Muscle of back (tissue), 13 donors: Measurements from ENCODE around the gene CYP2J2. TPM values are rescaled to one million over a fixed set of nuclear protein-coding genes. Genes with fewer than 3 reads are reported as not detected.
"Not testable (repeated sequence)": the region's sequence is repeated elsewhere in the genome, so short reads cannot be mapped to it uniquely, and the experiment has no call there.

Source experiments
- DNase-seq, 3 donors: peaks; one replicate each; pipeline versions ENCODE4 v3.0.0 to v3.0.0-alpha.2; 2013
- long read RNA-seq, 9 donors: transcript quantifications; one replicate each; lab custom pipeline, GENCODE V29; 2026
- polyA plus RNA-seq, 10 donors: library from polyadenylated mRNA; unstranded; fragments of 120-200 nt; gene quantifications; one replicate each; pipeline ENCODE4 v1.2.1, GENCODE V29; 2013; ENCODE audit not compliant: insufficient read length in 10 of 10

CYP2J2 gene
- polyA plus RNA-seq: 10 to 100 TPM; 30.5 to 95.2 (median 72.9) TPM
- long read RNA-seq, donor 1, transcript CYP2J2-201 (9 exons, 1,896 nt): major isoform, 13 of 20 reads
- long read RNA-seq, donor 1, partial matches to known transcripts: 5 of 20 reads
- long read RNA-seq, donor 1, other reads (novel, unspliced or antisense): 0 of 20 reads
- long read RNA-seq, donor 2, transcript CYP2J2-201 (9 exons, 1,896 nt): major isoform, 11 of 17 reads
- long read RNA-seq, donor 2, partial matches to known transcripts: 5 of 17 reads
- long read RNA-seq, donor 2, other reads (novel, unspliced or antisense): 0 of 17 reads
- long read RNA-seq, donor 3: 0 reads
- long read RNA-seq, donor 4, partial matches to known transcripts: 0 of 2 reads
- long read RNA-seq, donor 4, other reads (novel, unspliced or antisense): 0 of 2 reads
- long read RNA-seq, donor 5, transcript CYP2J2-201 (9 exons, 1,896 nt): major isoform, 8 of 11 reads
- long read RNA-seq, donor 5, partial matches to known transcripts: 0 of 11 reads
- long read RNA-seq, donor 5, other reads (novel, unspliced or antisense): 0 of 11 reads
- long read RNA-seq, donor 6, transcript CYP2J2-201 (9 exons, 1,896 nt): major isoform, 7 of 8 reads
- long read RNA-seq, donor 6, partial matches to known transcripts: 0 of 8 reads
- long read RNA-seq, donor 6, other reads (novel, unspliced or antisense): 0 of 8 reads
- long read RNA-seq, donor 7, transcript CYP2J2-201 (9 exons, 1,896 nt): major isoform, 5 of 13 reads
- long read RNA-seq, donor 7, partial matches to known transcripts: 5 of 13 reads
- long read RNA-seq, donor 7, other reads (novel, unspliced or antisense): 0 of 13 reads
- long read RNA-seq, donor 8, partial matches to known transcripts: 0 of 3 reads
- long read RNA-seq, donor 8, other reads (novel, unspliced or antisense): 0 of 3 reads
- long read RNA-seq, donor 9, partial matches to known transcripts: 0 of 1 reads
- long read RNA-seq, donor 9, other reads (novel, unspliced or antisense): 0 of 1 reads

- DNase-seq: peak; percentile 43 to 64 (median 46)
Measured at GRCh38 chr1:59926381-59927123, at the start of gene CYP2J2. Gene CYP2J2 (minus strand): TSS chr1:59926773. CDS start chr1:59926746, 27 bp downstream.

GRCh38 chr1:59973719-59974118, 47.1 kb upstream of the CYP2J2 start:
- no peak for DNase-seq

- peak; percentile 49 to 85 (median 72) for DNase-seq
Measured at GRCh38 chr1:59972216-59972927, 45.8 kb upstream of the CYP2J2 start.

- peak; percentile 68 to 92 (median 87) for DNase-seq
Measured at GRCh38 chr1:59971464-59971911, 44.9 kb upstream of the CYP2J2 start.

- not testable (repeated sequence) for DNase-seq
Measured at GRCh38 chr1:59969542-59970175, 43.1 kb upstream of the CYP2J2 start.

- not testable (repeated sequence) for DNase-seq
Measured at GRCh38 chr1:59968746-59969145, 42.2 kb upstream of the CYP2J2 start.

GRCh38 chr1:59967780-59968179, 41.2 kb upstream of the CYP2J2 start:
- no peak for DNase-seq

- peak in 1 of 3 donors; percentile 75 for DNase-seq
Measured at GRCh38 chr1:59967141-59967697, 40.6 kb upstream of the CYP2J2 start.

GRCh38 chr1:59952065-59952464, 25.5 kb upstream of the CYP2J2 start:
- DNase-seq: no peak

- no peak for DNase-seq
Measured at GRCh38 chr1:59949648-59950047, 23.1 kb upstream of the CYP2J2 start.

- no peak for DNase-seq
Measured at GRCh38 chr1:59948990-59949389, 22.4 kb upstream of the CYP2J2 start.

- DNase-seq: peak; percentile 50 to 78 (median 64)
Measured at GRCh38 chr1:59947047-59947938, 20.7 kb upstream of the CYP2J2 start.

GRCh38 chr1:59945790-59946189, 19.2 kb upstream of the CYP2J2 start:
- no peak for DNase-seq

GRCh38 chr1:59939393-59939792, 12.8 kb upstream of the CYP2J2 start:
- DNase-seq: no peak

GRCh38 chr1:59937636-59938210, 11.2 kb upstream of the CYP2J2 start:
- no peak for DNase-seq

GRCh38 chr1:59936358-59936821, 9.8 kb upstream of the CYP2J2 start:
- no peak for DNase-seq

GRCh38 chr1:59928996-59929395, 2.4 kb upstream of the CYP2J2 start:
- no peak for DNase-seq

- DNase-seq: no peak
Measured at GRCh38 chr1:59927213-59927612, 640 bp upstream of the CYP2J2 start.
